ENCODE measurements around the gene SLX4IP. TPM values are rescaled to one million over a fixed set of nuclear protein-coding genes. Genes with fewer than 3 reads are reported as not detected.

Gene SLX4IP
- total RNA-seq, 1 donor from 2014 or later: 3.0 TPM

DNA sequence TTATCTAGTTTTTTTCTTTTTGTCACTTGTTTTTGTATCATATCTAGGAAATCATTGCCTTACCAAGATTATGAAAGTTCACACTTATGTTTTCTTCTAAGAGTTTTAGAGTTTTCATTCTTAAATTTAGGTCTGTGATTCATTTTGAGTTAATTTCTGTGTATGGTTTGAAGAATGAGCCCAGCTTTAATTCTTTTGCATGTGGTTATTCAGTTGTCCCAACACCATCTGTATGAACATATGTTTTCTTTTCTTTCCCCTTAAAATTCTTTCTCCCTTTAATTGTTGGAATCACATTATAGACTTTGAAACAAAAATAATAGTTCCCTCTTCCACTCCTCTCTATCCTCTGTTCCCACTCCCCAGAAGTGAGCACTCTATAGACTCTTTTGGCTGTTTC, 85.4 kb downstream of the SLX4IP start:
- no peak for DNase-seq (ENCODE audit: low spot score)

DNA sequence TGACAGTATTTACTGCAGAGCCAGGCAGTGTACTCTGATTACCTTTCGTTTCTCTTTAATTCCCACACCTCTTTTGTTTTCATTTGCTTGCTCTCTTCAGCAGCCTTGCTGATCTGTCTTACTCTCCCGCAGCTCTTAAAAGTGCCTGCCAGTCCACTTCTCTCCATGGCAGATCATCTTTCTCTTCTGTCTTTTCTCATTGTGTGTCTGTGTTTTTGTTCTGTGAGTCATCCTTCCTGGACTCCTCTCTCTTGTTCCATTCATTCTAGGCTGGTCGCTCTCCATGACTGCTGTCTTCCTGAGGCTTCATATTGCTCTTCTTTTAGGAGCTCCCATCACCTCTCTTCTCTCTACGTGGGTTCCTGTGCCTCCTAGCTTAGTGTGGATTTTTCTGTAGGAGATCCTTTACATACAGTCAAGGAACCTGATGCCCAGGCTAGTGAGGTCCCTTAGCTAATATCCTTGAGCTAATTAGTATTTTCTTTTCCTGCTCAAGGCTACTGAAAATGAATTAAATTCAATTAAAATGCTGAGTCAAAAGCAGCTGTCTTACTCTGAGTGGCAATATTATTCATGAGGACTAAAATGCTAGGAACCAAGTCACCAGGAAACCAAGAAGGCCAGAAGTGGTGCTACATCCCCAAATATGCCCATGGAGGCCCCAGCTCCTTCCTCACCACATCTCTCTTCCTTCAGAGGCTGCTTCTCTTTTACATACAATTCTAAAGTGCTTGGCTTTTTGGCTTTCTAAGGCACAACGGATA, 86.1 kb downstream of the SLX4IP start:
- no peak for DNase-seq (ENCODE audit: low spot score)

DNA sequence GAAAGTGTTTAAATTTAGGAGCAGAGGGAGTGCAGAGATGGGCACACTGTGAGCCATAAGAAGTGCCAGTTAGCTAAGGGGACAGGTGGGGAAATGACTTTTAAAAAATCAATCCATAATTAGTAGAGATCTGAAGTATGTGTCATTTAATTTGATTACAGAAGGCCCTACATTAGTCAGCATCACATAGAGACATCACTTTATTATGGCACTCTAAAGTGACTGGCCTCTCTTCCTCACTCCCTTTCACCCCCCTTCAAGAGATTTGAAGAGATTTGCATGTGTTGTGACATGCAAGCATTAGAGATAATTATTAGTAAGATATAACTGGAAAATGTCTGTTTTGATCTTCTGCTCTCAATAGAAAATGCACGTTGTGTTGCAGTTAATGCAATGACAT, 86.7 kb downstream of the SLX4IP start:
- DNase-seq (ENCODE audit: low spot score): no peak

DNA sequence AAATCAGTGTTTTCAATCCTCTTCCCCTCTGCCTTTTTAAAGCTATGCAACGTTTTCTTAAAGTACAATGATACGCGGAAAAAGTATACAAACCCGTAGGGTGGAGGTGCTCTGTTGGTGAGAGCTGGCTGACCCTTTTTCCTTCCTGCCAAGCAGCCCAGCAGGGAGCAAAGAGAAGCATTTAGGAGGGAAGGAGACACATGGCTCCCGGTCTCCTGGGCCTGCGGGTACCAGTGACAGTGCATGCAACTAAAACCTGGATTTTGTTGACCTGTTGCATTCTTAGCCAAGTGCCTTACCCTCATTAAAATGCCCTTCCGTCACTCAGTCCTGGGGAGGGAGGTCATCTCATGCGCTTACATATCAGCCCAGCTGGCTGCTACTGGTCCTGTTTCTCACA, 87.2 kb downstream of the SLX4IP start:
- DNase-seq (ENCODE audit: low spot score): no peak

DNA sequence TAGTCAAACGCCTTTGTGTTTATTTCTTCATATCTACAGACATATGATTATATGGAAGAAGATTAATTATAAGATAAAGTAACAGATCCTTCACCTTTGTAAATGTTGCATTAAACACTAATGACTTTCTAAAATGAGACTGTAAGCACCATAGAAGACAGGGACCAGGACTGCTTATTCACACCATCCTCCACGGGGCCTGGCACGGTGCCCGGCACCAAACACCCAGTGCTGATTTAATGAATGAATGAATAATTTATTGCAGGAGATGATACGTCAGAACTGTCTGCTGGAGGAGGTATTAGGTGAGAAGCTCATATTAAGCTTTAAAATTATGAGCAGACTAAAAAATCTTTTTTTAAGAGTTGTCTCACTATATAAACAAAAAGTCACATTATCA, 88.3 kb downstream of the SLX4IP start:
- no peak for DNase-seq (ENCODE audit: low spot score)

DNA sequence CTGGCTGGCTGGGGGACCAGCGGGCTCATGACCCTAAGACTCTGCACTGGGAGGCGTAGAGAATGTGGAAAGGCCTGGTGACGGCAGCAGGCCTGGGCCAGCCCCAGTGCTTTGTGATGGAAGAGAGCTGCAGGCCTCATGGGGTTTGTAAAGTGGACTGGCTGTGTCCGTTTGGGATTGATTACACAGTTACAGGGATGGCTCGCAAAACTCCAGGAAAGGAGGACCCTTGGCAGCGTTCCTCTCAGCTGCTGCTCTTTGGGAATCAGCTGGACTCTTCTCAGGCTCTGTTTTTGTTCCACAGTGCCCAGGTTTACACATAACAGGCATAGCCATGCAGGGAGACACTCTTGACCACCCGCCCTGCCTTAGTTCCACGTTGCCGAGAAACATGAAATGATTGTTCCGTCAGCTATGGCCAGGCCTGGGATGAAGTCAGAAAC, 89.0 kb downstream of the SLX4IP start:
- DNase-seq (ENCODE audit: low spot score): no peak

DNA sequence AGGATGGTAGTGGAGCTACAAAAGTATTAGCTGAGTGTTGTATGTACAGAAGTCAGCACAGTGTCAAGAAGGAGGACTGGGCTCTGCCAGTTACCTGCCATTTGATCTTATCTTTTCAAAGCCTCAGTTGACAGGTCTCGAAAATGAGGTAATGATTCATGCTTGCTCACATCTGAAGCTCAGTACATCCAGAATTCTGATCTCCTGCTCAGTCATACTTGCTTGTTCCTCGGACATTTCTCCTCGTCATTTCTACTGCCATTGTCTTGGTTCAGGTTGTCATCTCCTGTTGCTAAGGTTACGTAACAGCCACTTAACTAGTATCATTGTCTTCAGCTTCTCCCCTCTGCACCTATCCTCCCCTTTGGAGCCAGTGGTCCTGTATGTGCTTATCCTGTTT, 89.5 kb downstream of the SLX4IP start:
- no peak for DNase-seq (ENCODE audit: low spot score)

DNA sequence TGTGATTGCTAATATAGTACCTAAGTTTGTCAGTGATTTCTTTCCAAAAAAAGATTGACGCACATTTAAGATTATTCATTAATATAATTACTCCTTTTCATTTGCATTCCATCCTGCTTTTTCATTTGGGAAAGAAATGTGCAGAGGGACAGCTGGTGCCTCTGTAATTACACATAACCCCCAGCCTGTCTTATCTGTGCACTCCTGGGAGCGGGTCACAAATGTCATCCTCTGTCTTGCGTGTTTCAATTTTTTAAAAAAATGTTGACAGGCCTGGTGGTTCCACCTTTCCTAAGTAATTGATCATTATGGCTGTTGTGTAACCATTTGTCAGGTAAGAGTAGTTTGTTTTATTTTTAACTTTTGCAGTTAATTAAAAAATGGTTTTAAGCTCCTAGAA, 92.7 kb downstream of the SLX4IP start:
- DNase-seq (ENCODE audit: low spot score): no peak

DNA sequence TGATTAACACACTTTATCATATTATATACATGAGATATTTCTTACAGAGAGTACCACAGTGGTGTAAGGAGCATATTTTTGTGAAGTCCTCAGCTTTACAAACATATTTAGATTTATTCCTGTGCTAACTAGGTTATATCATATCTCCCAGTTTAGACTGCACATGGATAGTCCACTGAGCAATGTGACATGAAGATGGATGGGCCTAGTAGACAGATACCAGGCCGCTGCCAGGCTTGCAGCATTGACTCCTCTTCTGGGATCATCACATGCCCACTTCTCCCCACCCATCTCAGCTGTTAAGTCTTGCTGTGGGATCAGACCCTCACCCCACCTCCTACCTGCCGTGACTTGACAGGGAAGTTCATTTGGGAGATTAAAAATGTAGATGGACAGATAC, 95.8 kb downstream of the SLX4IP start:
- DNase-seq (ENCODE audit: low spot score): no peak

DNA sequence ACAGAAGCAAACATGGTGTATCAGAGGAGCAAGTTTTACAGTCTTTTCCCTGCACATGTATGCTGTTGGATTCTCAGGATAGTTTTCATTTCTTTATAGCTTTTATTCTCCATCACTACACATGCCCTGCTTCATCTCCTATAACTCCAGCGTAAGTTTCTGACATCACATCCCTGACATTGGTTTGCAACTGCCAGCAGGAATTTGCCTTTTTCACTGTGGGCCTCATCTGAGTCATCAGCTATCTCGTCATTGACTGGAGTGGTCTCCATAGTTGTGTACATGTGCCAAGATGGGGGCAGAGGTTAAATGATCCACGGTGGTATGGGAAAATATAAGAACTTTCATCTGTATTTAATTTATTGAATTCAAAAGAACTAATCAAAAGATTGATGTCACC, 96.7 kb downstream of the SLX4IP start:
- no peak for DNase-seq (ENCODE audit: low spot score)

DNA sequence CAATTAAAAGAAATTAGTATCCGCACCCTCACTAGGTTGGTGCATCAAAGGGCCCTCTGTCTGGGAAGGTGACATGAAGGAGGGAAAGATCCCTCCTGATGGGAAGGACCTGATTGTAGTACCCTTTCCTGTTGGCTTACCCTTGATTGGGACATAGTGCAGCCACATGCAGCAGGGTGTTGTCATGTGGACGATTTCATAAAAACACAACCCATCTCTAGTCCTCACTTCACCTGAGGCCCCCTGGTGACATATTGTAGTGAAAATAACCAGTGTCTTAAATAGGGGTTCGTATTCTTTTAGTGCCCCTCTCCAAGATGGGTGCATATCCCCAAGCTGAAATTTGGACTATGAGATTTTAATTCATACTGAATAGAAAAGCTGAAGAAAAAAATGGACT, 97.3 kb downstream of the SLX4IP start:
- no peak for DNase-seq (ENCODE audit: low spot score)

DNA sequence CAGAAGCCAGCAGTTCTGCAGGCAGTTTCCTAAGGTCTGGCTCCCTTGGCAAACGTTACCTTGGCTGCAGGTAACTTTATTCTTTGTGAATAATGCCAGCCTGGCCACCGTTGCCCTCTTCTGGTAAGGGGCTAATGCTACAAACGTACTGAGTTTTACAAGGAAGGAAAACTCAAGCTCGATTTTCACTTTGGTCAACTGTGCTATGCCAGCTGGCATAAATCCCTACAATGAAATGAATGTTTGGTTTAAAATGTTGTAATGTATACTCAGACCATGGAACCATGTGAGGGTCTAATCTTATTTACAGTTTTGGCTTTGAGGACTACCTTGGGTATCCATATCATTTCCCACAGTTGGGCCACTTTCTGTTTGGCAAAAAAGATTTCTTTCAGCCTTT, 101.4 kb downstream of the SLX4IP start:
- DNase-seq (ENCODE audit: low spot score): no peak

DNA sequence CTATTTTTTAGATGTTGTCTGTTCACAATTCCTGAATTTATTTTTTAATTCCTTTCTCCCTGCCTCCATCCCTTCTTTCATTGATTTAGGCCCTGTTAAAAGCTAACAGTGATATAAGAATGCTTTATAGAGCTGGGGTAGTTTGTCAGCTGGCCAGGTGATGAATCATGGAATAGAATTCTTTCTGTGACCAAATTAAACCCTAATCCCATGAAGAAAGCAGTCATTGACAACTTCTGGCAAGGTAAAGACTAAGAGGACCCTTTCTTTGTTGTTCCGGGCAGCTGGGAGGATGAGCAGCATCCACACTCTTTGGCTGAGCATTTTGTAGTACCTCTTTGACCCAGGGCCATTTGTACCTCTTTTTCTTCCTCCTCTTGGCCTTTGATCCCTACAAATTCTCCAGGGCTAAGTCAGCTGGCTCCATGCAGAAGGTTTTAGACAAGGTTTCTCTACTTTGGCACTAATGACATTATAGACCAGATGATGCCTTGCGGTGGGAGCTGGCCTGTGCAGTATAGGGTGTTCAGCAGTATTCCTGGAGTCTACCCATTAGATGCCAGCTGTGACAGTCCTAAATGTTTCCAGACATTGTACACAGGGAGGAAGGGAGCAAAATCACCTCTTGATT, 102.9 kb downstream of the SLX4IP start:
- DNase-seq (ENCODE audit: low spot score): no peak

DNA sequence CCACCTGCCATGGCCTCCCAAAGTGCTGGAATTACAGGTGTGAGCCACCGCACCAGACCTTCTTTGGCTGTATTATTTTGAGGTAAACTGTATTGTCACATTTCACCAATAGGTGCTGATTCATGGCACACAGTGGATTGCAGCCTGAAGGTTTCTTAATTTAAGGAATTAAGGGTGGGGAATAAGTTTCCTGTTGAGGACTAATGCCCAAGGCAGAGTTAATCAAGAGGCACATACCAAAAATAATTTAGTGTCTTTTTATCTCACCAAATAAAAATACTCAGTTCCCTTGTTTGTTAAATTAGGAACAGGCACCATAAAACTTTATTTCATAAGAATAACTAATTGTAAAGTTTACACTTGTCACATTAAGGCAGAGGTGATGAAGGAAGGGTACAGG, 103.7 kb downstream of the SLX4IP start:
- no peak for DNase-seq (ENCODE audit: low spot score)

DNA sequence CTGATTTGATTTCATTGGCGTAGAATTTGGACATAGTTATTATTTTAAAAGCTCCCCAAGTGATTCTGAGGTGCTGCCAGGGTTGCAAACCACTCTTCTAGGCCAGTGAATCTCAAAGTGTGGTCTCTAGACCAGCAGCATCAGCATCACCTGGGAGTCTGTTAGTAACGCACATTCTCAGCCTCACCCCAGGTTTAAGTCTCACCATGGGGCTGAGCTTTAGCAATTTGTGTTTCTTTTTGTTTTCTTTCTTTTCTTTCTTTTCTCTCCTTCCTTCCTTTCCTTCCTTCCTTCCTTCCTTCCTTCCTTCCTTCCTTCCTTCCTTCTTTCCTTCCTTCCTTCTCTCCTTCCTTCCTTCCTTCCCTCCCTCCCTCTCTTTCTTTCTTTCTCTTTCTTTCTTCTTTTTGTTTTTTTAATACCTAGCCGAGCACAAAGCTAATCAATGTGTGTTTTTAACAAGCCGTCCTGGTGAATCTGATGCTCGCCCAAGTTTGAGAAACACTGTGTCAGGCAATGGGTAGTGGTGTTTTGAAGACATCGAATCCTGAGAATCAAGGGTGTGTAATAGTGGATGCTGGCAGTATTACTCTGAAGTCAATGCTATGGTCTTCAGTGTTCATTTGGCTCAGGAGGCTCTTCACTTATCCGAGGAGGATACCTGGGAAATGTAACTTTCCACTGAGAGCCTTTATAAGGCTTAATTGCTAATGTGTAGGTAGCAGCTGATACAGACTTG, 104.9 kb downstream of the SLX4IP start:
- DNase-seq (ENCODE audit: low spot score): no peak

DNA sequence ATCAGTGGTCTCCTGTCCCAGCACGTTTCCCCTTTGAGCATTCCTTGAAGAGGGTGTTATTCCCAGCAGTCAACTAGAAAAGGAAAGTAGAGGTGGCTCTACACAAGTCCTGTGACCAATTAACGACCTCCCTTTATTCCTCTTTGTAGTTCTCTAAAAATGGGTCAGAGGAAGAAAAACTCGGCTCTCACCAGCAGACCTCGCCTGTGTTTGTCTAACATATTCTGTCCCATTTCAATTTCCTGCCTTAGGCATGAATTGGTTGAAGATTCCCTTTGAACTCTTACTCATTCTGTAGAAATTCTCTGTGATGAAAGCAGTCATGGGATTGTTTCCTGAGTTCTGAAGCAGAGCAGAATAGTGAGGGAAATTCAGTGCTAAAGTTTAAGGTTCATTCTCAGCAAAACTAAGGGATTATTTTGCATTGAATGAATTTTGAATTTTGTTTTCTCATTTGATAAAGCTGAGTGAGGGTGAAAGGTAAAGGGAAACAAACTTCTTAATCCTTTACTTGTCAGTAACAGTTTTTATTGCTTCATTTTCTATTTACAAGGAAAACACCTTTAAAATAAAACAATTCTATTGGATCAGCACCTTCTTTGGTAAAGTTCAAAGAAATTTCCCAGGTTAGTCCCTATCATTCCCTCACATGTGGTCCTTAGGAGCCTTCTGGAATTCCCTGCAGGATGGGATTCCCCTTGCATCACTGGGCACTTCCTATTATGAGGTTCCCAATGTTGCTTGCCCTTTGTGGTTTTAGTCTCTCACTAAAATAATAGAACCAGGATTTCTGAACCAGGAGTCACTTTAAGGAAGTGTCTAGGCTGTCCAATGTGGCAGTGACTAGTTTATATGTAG, 105.8 kb downstream of the SLX4IP start:
- DNase-seq (ENCODE audit: low spot score): no peak

DNA sequence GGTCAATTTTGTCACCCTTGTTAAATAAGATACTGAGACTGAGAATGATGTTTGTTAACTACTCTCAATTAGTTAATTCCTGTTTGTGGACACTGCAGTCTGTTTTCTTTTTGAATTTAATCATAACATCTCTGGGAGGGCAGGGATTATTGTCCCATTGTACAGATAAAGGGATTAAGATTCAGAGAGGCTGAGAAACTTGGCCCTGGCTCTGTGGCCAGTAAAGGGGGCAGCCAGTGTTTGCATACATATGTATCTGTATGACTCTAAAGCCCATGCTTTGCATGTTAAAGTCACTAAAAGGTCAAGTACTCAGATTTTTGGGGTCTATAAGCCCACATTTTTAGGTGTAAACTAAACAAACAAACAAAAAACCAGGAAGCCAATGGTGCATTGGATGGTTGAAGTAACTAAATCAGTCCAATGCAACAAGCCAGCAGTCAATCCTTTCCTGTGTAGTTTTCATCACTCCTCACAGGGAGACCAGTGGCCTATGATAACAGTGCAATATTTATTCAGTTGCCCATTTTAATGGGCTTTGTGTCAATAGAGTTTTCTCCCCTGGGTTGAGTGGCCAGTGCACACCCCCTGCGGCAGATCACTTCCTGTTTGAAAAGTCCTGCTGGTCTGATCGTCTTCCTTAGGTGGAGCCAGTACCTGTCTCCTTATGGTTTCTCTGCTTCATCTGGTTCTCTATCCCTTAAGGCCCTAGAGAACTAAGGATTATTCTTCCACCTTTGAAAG, 106.7 kb downstream of the SLX4IP start:
- no peak for DNase-seq (ENCODE audit: low spot score)

DNA sequence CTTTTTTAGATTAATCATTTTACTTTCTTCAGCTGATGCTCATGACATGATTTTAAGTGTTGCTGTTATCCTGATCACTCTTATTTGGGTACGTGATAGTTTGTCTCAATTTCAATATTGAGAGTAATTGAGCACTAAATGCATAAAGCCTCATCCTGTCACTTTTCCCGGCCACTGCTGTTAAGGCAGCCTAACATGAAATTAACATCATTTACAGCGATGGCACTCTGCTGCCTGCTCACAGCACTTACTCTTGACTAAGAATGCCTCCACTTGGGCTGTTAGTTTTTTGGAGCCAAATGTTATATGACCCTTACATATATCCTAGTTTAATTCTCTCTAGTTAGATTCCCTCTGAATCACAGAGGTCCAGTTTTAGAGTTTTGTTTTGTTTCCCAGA, 107.3 kb downstream of the SLX4IP start:
- DNase-seq (ENCODE audit: low spot score): no peak

DNA sequence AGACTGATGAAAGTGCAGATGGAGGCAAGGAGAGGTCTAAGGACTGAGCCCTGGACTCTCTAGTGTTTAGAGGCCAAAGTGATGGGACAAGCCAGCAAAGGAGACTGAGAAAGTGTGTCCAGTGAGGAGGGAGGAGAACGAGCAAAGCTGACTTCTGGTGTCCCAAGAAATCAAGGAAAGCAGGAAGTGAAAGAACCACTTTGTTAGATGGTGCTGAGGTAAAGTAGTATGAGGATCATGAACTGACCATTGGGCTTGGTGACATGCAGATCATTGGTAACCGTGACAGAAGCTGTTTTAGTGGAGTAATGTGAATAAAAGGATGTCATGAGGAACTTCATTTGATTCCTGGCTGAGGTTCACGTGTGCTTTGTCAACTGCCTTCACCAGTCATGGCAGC, 108.4 kb downstream of the SLX4IP start:
- no peak for DNase-seq (ENCODE audit: low spot score)

DNA sequence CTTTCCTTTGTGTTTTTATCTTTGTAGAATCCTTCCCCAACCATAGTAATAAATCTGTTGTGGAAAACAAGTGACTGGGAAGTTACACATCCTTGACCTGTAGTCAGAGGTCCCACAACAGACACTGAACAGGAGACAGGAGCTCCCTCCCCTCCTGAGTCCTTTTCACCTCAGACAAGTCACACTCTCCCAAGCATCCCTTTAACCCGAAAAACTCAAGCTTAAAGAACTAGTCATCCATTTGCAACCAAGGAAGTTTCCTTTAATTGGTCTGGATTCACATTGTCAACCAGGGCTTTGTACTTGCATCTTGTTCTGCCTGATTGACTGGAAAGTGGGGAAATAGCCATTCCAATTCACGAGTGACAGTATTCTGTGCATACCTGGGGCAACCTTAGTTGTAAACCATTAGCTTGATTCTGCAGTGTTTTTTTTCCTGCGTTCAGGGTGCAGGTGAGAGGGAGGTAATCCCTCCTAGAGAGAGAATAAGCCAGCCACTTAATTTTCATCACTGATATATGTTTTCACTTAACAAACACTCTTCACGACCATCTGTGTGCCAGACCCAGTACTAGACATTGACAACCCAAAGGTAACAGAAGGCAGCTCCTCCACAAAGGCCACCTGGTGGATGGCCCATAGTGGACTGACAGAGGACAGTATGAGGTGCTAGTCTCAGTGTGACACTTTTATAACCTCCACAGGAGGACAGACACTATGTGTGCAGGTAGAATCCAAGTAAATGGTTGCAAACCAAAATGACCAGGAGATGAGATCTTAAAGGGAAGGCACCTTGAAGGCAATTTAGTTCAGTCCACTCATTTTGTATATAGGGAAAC, 112.4 kb downstream of the SLX4IP start:
- no peak for DNase-seq (ENCODE audit: low spot score)
